Small intestine (tissue), 7 donors: ENCODE measurements around the gene MYO18B. TPM values are rescaled to one million over a fixed set of nuclear protein-coding genes. Genes with fewer than 3 reads are reported as not detected.

Experiments
- DNase-seq, 2 donors: peaks; one replicate each; pipeline versions ENCODE4 v3.0.0 to v3.0.0-alpha.2; 2013
- FAIRE-seq: peaks from 2 replicates; lab custom pipeline; 2012; peaks lifted over from hg19 to GRCh38; lab: Jason Lieb, UNC
- H3K27ac ChIP-seq, 3 donors: one replicate each; pipeline ENCODE4 v1.5.1; 2013; ENCODE audit warnings: low read length in 2 of 3, mild to moderate bottlenecking in 2 of 3, control low read depth in 1 of 3, inconsistent platforms in 1 of 3, low read depth in 1 of 3, moderate library complexity in 1 of 3
- H3K27me3 ChIP-seq, 3 donors: one replicate each; pipeline ENCODE4 v1.6.1; 2013; ENCODE audit warnings: low read length in 3 of 3, inconsistent platforms in 1 of 3; ENCODE audit not compliant: control insufficient read depth in 3 of 3, insufficient read depth in 3 of 3
- H3K36me3 ChIP-seq, 3 donors: one replicate each; pipeline ENCODE4 v1.6.1; 2013; ENCODE audit warnings: low read length in 3 of 3, inconsistent platforms in 1 of 3, low read depth in 1 of 3, mild to moderate bottlenecking in 1 of 3, moderate library complexity in 1 of 3; ENCODE audit not compliant: control insufficient read depth in 3 of 3, insufficient read depth in 2 of 3
- H3K4me1 ChIP-seq, 3 donors: one replicate each; pipeline ENCODE4 v1.6.1; 2013; ENCODE audit warnings: low read length in 2 of 3, inconsistent platforms in 1 of 3, low read depth in 1 of 3, mild to moderate bottlenecking in 1 of 3, moderate library complexity in 1 of 3; ENCODE audit not compliant: control insufficient read depth in 3 of 3, insufficient read depth in 2 of 3
- H3K4me3 ChIP-seq, 3 donors: one replicate each; pipeline ENCODE4 v1.5.1; 2013; ENCODE audit warnings: low read length in 3 of 3, control low read depth in 1 of 3, inconsistent platforms in 1 of 3, low read depth in 1 of 3, mild to moderate bottlenecking in 1 of 3, moderate library complexity in 1 of 3
- H3K9me3 ChIP-seq, 2 donors: one replicate each; pipeline ENCODE4 v1.6.1; 2013; ENCODE audit warnings: low read depth in 1 of 2, low read length in 1 of 2; ENCODE audit not compliant: control insufficient read depth in 2 of 2, insufficient read depth in 1 of 2
- WGBS, 3 donors: extraction: QIAGEN DNeasy Blood & Tissue Kit; methylation state at CpG; one replicate each; pipeline ENCODE4 v1.1.7; 2013; 5-methylcytosine and 5-hydroxymethylcytosine counted together
- polyA plus RNA-seq, 4 donors: library from polyadenylated mRNA; stranded (reverse) in 3 of 4; unstranded in 1 of 4; fragments of 200-250 nt in 3 of 4; fragments of 120-200 nt in 1 of 4; gene quantifications; one replicate each; pipeline versions ENCODE4 v1.2.1 to v1.2.3, GENCODE V29; 2013
- donor health status: healthy with polysubstance abuse.
- donor health status: control.
- donor health status: control.
- donor health status: Bipolar disorder and iron deficiency.
- donor health status: healthy.

MYO18B gene
- polyA plus RNA-seq, 4 donors, result 0.01 to 1.1 (median 0.37) TPM

DNA sequence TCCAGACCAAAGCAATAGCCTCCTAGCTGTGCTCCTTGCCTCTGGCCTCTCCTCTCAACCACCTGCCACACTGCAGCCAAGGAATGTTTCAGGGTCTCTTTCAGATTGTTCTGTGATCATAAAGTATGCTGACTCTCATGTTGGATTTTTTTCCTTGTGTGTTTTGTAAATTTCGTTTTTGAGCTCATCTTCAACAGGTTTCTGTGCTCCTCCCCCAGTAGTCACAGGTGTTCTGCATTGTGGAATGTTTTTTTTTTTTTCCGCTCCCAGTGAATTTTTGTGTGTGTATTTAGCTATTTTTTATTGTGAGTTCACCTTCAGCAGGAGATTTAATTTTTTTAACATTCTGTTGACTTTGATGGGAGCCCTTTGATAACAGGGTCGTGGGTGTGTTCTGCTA lies 153.7 kb downstream of the MYO18B start:
- DNase-seq (no peak), FAIRE-seq (no peak)
- Histone ChIP-seq H3K27me3 (no peaks in the 10 kb centered on the region), H3K27ac (no peak overlapping the region), H3K9me3 (no peaks in the 10 kb centered on the region), H3K36me3 (no peaks in the 10 kb centered on the region), H3K4me3 (no peak overlapping the region), H3K4me1 (no peaks in the 10 kb centered on the region)
- 34 to 56% (median 42%) methylated on average over 3 of the region's 3 CpGs for WGBS, 3 donors

- no peak overlapping the region for H3K4me3 ChIP-seq
- no peak overlapping the region for H3K27ac ChIP-seq
- DNase-seq (no peak), FAIRE-seq (no peak)
- H3K4me1 ChIP-seq, result no peaks in the 10 kb centered on the region
- no peaks in the 10 kb centered on the region for H3K9me3 ChIP-seq
- no peaks in the 10 kb centered on the region for H3K36me3 ChIP-seq
- WGBS, 3 donors, result 48 to 62% (median 57%) methylated on average over 4 of the region's 4 CpGs
- no peaks in the 10 kb centered on the region for H3K27me3 ChIP-seq
Observed at GRCh38 chr22:25896098-25896497, 154.1 kb downstream of the MYO18B start.

DNA sequence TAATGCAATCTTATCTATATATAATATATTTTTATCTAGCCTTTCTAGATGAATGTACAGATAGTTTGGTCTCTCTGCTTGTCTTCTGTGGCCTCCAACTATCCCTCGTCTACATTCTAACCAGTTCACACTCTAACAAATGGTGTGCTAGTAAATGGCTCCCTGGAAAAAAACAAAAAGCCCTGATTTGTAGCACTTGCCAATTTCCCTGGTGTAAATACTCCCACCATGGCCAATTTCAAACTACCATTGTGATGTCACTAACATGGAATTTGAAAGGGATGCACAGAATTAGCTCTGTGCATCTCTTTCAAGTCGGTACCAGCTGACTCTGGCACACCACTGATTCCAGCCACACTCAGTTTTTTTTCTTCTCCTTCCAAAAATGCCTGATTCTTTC lies 154.6 kb downstream of the MYO18B start:
- Histone ChIP-seq H3K9me3 (no peaks in the 10 kb centered on the region), H3K4me1 (no peaks in the 10 kb centered on the region), H3K36me3 (no peaks in the 10 kb centered on the region), H3K27ac (no peak overlapping the region), H3K27me3 (no peaks in the 10 kb centered on the region), H3K4me3 (no peak overlapping the region)
- FAIRE-seq (no peak), DNase-seq (no peak)
- 66 to 84% (median 74%) methylated on average over 2 of the region's 2 CpGs for WGBS, 3 donors

DNA sequence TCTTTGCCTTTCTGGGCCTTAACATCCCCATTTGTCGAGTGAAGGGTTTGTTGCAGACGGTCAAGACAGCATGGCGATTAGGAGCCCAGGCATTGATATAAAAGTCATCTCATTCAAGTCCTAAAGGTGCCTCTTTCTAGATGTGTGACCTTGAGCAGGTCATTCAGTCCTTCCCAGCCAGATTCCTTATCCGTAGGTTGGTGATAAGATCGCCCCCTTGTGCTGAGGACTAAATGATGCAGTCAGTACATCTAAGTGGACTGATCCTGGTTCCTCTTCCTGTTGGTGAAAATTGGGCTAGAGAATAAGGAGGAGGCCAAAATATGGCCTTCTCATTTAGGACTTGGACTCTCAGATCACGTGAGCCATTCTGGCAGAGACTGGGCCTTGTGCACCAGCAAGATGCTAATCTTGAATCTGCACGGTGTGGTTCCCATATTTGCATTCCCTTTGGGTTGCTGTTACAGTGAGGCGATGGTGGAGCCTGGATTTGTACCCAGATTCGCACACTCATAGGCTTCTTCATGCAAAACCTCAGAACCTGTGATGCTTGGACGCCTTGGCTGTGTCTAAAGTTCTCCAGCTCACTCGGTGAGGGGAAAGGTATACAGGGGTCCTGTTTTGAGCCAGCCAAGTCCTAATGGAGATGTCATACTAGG lies 156.8 kb downstream of the MYO18B start:
- Histone ChIP-seq H3K4me3 (no peak overlapping the region), H3K27me3 (no peaks in the 10 kb centered on the region), H3K4me1 (no peaks in the 10 kb centered on the region), H3K36me3 (no peaks in the 10 kb centered on the region), H3K9me3 (no peaks in the 10 kb centered on the region), H3K27ac (no peak overlapping the region)
- 67 to 69% (median 67%) methylated on average over 11 of the region's 11 CpGs for WGBS, 3 donors
- DNase-seq (no peak), FAIRE-seq (no peak)

DNA sequence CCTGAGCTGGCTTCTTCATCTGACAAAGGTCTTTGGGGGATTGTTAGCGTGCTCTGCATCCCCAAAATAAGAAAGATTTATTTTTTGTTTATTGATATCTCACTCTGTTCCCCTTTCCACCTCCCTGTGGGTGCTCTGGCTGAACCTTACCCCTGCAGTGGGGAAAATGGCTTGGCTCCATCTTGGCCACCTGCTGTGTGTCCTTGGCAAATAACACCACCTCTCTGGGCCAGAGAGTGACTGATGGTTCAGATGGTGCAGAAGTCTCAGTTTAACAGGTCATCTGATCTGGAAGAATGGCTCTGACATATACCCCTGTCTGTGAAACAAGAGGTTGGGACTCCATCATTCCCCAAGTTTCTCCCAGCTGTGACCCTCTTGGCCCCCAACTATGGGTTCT lies 157.6 kb downstream of the MYO18B start:
- no peak for FAIRE-seq
- no peaks in the 10 kb centered on the region for H3K4me1 ChIP-seq
- no peak overlapping the region for H3K4me3 ChIP-seq
- H3K36me3 ChIP-seq, result no peaks in the 10 kb centered on the region
- H3K9me3 ChIP-seq, result no peaks in the 10 kb centered on the region
- 42 to 83% (median 74%) methylated on average over 1 of the region's 1 CpG for WGBS, 3 donors
- H3K27ac ChIP-seq, result no peak overlapping the region
- H3K27me3 ChIP-seq, result no peaks in the 10 kb centered on the region
- DNase-seq, result no peak

DNA sequence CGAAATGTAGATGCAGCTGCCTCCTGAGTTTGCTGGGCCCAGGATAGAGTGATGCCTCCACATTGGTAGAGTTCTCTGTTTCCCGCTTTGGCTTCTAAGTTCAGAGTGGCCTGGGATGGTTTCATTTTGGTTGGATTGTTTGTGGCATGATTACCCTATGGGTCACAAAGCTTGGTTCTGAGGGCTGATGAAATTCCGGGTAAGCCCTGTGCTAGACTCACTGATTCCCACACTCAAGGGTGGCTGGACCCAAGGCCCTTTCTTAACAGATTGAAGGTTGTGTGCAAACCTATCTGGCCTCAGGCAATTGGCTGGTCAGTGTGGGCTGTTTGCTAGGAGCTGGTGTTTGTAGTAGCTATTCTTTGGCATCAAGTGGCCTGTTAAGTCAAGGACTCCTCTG lies 158.4 kb downstream of the MYO18B start:
- Histone ChIP-seq H3K4me3 (no peak overlapping the region), H3K36me3 (no peaks in the 10 kb centered on the region), H3K27me3 (no peaks in the 10 kb centered on the region), H3K4me1 (no peaks in the 10 kb centered on the region), H3K9me3 (no peaks in the 10 kb centered on the region), H3K27ac (no peak overlapping the region)
- FAIRE-seq, result no peak
- WGBS, 3 donors, result 85 to 98% (median 92%) methylated on average over 3 of the region's 3 CpGs
- no peak for DNase-seq

- 80 to 86% (median 80%) methylated on average over 4 of the region's 4 CpGs for WGBS, 3 donors
- H3K36me3 ChIP-seq, result no peaks in the 10 kb centered on the region
- no peak overlapping the region for H3K27ac ChIP-seq
- no peak overlapping the region for H3K4me3 ChIP-seq
- FAIRE-seq (no peak), DNase-seq (no peak)
- H3K9me3 ChIP-seq, result no peaks in the 10 kb centered on the region
- H3K27me3 ChIP-seq, result peaks cover 0 to 3% (median 0%) of the 10 kb centered on the region in 3 donors
- H3K4me1 ChIP-seq, result no peaks in the 10 kb centered on the region
Observed at GRCh38 chr22:25900880-25901279, 158.9 kb downstream of the MYO18B start.

DNA sequence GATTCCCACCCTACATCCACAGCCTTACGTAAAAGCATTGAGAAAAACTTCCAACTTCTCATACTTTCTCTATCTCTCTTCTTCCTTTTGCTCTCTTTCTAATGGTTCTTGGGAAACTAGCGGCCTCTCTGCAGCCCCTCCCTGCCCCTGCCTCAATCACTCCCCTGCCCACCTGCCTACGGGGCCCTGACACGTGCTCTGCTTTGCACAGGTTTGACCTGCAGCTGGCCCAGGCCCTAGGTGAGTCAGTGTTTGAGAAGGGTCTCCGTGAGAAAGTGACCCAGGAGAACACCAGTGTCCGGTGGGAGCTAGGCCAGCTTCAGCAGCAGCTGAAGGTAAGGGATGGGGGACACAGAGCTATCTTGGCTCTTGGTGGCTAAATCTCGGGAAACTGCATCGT lies 160.4 kb downstream of the MYO18B start:
- 65 to 67% (median 66%) methylated on average over 8 of the region's 8 CpGs for WGBS, 3 donors
- no peaks in the 10 kb centered on the region for H3K9me3 ChIP-seq
- FAIRE-seq (no peak), DNase-seq (no peak)
- H3K4me1 ChIP-seq, result no peaks in the 10 kb centered on the region
- peaks cover 0 to 3% (median 0%) of the 10 kb centered on the region in 3 donors for H3K27me3 ChIP-seq
- H3K27ac ChIP-seq, result no peak overlapping the region
- no peaks in the 10 kb centered on the region for H3K36me3 ChIP-seq
- H3K4me3 ChIP-seq, result no peak overlapping the region

GRCh38 chr22:25903294-25903693 lies 161.3 kb downstream of the MYO18B start:
- no peak overlapping the region for H3K27ac ChIP-seq
- no peak for DNase-seq
- H3K27me3 ChIP-seq, result peaks cover 0 to 3% (median 0%) of the 10 kb centered on the region in 3 donors
- no peak for FAIRE-seq
- WGBS, 3 donors, result 41 to 44% (median 41%) methylated on average over 6 of the region's 6 CpGs
- no peaks in the 10 kb centered on the region for H3K4me1 ChIP-seq
- no peaks in the 10 kb centered on the region for H3K36me3 ChIP-seq
- H3K9me3 ChIP-seq, result no peaks in the 10 kb centered on the region
- H3K4me3 ChIP-seq, result no peak overlapping the region
